HG02623 (cell line): ENCODE results near the gene SIAH2.

Experiments
- ATAC-seq: cut with Tn5 transposase; IDR thresholded peaks from one replicate; pipeline ENCODE4 v1.9.1; 2021; ENCODE audit warnings: moderate library complexity; ENCODE audit not compliant: unreplicated experiment

SIAH2 gene

DNA sequence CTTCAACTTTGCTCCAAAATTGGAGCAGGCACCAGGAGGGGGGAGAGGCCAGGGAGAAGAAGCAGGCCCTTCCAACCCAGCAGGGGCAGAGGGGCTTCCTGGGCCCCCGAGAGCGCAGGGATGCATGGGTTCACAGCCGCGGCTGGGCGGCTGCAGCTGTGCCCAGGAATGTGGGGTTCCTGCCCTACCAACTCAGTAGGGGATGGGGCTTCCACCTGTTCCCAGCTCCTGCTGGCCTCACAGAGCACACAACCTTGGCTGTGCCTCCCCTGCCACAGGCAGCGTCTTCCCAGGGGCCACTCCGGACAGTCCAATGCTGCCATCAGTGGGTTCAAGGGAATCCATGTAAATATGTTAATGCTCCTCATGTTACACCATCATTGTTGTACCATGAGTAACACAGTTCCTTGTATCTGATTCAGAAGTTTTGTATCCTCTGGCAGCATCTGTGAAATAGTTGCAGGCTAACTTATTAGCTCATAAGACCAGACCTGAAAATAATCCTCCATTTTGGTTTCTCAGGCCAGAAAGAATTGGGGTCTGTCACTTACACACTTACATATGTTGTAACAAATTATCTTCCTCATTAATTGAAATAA, 12.1 kb upstream of the SIAH2 start:
- ATAC-seq = no peak

DNA sequence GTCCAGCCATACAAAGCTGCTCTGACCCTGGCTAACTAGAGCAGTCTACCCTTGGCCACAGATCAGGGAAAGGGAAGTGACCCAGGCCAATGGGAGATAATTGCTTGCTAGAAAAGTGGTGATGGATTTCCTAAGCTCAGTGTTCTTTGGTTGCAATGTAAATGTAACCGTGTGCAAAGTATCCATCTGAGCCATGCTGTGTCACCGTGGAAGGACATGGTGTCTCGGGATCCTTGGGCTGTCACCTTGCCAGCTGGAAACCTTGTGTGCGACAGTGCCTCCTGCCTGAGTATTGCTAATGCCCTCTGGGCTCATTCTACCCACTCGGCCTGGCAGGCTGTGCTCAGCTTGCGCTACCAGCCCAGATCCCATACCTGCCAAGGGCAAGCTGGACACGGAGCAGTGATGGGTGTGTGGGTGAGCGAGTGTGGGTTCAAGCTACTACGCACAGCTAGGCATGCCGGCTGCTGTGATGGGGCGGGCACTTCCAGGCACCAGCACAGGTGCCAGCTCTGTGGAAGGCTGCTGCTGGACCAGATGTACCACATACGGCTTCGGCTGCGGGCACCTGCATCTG, 10.7 kb upstream of the SIAH2 start:
- ATAC-seq = no peak

DNA sequence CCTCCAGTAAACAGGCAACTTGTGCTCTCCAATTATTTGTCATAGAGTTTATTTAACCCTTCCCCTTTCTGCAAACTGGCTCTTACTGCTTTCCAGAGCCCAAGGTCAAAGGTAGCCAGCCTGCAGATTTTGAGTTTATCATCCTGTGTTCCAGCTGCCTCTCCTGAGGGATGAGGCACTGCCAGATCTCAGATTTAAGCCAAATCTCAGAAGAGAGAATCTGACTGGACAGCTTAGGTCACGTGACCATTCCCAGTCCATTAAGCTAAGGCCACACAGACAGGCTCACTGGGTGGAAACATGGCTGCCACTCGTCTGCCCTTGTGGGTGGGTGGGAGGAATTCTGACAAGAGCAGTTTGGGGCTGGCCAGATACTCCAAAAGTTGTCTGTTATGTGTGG, 8.6 kb upstream of the SIAH2 start:
- no peak for ATAC-seq

DNA sequence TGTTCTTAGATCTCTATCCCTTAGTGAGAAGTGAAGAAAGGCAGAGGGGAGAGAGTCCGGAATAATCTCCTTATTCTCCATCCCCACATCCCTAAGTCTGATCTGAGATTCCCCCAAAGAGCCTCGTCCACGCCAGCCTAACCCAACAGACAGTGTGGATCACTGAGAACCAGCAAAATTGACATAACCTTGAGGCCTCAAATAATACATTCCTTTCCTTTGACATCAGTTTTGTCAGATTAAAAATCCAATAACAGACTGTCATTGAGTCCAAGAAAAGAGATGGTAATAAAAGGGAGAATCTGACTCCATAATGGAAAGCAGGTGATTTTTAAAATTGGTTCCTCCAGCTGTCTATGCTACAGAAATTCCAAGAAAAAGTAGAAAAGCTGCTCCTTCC, 7.7 kb upstream of the SIAH2 start:
- ATAC-seq = no peak

DNA sequence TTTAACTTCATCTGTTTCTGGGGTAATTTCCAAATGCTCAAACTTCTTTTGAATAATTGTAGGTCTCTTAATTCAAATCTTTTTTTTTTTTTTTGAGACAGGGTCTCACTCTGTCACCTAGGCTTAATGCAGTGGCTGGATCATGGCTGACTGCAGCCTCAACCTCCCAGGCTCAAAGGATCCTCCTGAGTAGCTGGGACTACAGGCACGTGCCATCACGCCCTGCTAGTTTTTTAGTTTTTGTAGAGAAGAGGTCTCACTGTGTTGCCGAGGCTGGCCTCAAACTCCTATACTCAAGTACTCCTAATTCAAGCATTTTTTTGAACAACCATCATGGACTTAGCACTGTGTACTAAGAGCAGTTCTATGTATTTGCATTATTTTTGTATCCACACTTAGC, 3.8 kb upstream of the SIAH2 start:
- no peak for ATAC-seq

DNA sequence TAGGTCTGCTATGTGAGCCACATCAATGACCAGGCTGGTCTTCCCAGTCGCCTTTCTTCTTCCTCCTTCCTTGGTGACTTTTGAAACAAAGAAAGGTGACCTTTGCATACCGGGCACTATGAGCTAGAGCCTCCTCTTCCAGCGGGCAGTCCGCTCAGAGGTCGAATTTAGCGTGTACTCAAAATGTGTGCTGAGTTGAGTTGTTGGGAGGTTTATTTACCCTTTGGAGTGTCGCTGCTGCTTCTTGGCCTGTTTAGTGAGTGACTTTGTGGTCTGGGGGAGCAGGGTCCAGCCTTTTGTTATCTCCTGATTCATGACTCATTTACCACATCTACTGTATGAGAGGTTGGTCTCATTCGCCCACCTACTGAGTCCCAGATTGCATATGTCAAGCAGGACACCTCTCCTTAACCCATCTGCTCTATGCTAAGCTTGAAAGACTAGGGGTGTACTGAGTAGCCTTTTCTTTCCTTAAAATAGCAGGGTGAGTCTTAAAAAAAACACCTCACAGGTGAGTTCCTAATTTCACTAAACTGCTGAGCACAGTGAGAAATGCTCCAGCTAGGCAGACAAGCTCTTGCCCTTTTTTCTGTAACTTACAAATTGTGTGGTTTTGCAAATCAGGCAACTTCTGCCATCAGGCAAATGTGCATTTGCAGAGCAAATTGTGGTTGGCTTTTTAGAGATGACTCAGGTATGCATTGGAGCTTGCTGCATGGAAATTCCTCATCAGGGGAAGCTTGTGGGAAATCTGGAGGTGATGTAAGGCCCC, 3.2 kb upstream of the SIAH2 start:
- peak; percentile 16 for ATAC-seq

DNA sequence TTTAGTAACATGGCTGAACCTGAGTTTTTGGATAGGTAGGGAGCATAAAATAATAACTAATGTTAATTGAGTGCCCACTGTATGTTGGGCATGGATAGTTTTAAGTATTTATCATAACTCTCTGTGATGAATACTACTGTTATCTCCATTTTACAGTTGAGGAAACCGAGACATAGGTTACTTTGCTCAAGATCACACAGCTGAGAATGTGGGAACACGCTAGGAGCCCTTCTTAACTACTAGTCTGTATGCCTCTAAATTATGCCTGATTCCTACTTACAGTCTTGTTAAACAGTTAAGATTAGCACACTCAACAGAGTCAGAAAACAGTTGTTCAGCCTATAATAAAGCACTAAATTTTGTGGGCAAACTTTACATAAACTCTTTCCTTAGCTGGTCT, 2.0 kb upstream of the SIAH2 start:
- ATAC-seq = no peak

DNA sequence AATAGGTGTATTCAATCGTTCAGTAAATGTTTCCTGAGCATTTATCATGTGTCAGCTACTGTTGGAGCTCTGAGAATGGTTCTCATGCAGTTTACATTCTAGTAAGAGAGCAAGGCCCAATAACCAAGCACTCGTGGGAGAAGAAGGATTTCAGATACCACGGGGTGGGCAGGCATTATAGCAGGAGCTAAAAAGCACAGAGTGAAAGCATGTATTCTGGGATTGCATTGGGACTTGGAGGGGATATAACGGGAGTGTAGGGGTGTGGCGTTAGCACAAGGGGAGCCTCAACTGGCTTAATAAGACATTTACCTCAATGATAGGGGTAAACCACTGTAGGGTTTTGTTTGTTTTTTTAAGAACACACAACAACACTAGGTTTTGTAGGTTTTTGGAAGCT, 1.6 kb upstream of the SIAH2 start:
- no peak for ATAC-seq

DNA sequence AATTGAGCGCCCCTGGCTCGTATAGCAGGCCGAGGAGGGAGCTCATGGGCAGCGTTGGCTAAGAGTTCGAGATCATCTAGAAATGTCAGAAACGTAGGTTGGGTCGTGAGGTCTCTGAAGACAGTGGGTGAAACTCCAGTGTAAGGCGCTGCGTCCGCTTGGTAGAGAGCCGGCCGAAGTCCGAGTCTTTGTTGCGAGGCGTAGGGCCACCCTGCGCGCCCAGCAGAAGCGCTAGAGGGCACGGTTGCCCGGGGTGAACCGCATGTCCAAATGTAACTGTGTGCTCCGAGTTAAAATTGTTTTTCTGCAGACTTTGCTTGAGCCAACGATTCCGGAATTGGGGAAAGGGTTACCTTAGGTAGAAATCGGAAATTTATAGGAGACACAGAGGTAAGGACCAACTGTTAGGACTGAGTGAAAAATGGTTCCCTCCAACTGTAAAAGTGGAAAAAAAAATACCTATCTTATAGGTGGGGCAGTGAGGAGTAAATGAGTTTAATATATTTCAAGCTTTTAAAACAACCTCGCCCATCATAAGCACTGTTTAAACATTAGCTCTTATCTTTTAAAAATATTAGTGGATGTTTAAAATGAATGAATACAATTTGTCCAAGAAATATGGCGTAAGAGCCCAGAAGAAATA, 993 bp upstream of the SIAH2 start:
- no peak for ATAC-seq

DNA sequence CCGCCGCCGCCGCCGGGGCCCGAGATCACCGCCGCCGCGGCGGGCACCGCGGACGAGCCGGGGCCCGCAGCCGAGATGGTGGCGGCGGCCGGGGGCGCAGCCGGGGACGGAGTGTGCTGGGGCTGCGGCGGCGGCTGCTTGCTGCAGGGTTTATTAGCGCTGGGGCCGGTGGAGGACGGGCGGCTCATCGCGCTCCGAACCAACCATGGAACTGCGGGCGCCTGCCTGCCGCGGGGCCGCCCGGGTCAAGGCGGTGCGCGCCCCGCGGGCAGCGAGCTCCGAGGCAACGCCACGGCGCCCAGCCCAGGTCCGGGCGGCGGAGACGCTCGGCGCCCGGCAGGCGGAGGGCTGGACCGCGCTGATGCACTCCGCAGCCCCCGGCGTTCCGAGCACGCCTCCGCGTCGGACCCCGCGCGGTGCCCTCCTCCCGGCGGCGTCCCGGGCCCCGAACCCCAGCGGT, 277 bp downstream of the SIAH2 start:
- no peak for ATAC-seq

DNA sequence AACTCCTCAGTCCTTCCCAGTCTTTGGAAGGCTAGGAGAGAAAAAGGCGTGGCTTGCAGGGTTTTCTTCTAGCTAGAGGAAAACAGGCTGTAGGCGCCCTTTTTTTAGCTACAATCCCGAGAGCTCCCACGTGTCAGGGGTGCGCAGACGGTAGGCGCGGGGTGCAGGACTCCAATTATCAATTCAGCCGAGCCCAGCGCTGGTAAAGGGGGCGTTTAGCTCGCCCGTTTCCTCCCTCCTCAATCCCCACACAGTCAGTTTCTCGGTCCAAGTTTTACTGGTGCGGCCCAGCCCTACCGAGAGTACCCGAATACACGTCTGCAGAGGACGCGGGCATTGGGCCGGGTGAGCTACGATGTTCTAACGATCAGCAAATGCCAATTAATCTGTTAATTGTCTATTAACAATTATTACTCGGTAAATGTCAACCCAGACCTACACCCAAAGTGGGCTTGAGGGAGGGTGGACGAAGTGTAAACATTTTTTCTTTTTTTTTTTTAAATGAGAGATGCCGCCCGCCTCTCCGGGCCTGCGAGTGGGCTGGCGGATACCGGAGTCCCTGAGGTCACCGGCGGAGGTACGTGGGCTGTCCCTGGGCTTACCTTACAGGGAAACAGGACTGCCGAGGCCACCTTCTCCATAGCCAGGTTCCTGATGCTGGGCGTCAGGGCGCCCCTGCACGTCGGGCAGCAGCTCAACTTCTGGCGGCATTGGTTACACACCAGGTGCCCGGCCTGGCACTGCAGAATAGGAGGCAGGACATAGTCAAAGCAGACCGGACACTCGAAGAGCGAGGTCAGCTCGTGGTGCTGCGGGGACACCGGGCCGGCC, 923 bp downstream of the SIAH2 start:
- ATAC-seq = no peak

DNA sequence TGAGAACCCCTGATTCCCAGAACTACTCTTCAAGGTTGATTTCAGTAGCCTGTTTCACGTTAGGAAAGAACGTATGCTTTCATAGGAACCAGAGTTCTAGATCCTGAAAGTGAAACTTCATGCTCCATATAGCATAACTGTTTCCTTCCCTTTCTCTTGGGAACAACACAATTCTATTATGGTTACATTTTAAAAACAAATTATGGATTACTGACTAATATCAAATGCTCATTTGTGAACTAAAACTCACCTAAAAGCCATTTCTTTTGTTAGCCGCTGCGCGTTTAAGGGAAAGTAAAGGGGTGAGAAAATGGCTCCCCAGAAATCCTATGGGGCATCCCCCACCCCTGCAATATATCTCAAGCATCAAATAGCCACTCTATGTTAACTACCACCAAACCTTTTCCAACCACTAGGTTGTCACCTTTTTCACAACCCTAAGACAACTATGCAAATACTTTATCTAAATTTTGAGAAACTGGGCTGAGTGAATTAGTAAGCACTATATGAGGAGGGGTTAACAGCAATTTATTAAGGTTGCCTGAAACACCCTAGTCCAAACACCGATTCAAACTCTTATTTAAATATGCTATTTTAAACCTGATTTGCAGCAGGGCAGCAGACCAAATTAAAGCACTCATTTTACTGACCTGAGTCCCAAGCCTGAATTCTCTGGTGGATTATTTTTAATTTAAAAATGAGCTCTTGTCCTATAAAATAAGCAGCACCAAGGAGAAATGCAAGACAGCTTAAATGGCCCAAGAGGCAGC, 2.4 kb downstream of the SIAH2 start:
- peak; percentile 17 for ATAC-seq

DNA sequence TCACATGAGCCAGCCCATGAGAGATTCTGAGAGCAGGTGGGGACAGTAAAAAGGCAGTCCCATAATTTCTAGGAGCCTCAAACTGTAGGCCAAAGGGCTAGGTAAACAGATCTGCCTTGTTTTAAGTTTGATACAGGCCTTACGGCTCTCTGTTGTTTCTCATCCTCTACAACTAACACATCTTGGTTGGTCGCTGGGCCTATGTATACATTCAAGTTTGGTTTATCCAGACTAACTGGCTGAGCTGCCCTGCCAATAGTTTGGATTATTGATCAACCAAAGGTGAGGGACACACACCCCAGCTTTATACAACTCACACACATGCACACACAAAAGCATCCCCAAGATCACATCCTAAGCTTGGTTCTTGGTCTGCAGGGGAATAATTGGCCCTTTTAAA, 3.0 kb downstream of the SIAH2 start:
- no peak for ATAC-seq

DNA sequence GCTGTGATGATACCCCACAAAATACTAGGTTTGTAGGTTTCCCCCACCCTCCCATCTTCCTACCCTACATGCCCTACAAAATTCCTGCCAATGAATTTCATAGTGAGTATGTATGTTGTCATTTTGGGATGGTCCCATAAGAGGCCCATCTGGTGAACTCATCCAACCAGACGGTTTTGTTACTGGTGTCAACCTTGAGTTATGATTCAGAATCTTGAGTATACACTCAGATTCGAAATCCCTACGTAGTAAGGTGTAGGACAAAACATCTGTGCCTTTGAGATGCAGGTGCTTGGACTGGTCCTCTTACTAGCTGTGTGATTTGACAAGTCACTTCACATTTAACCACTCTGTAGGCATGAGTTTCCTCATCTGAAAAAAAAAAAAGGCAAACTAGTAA, 3.6 kb downstream of the SIAH2 start:
- ATAC-seq = no peak

DNA sequence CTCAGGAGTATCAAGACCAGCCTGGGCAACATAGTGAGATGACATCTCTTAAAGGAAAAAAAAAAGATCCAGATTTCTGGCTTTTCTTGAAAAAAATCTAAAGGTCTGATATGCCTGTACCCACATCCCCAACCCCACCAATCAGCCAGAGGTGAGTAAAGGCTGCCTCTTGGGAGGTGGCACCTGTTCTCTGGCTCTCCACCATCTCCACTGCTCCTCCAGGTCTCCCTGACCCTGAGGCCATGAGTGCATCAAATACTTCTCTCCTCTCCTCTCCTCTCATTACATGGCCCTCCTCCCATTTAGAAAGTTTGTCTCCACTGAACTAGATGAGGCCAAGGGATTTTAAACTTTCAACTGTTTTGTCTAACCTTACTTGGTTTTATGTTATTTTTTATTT, 5.2 kb downstream of the SIAH2 start:
- ATAC-seq = no peak

DNA sequence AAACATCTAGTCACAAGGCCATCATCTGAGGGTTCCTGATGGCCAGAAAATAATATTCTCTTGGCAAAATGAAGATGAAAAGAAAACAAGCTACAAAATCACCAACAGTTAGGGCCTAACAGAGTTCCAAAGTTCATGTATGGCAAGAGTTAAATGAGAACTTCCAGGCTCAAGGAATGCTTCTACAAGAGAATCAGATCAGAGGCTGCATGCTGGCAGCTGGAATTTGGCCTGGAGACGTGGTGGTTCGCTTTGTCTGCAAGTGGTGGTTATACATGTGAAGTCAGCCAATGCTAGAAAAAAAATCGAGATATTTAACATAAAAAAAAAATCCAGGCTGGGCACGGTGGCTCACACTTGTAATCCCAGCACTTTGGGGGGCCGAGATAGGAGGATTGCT, 5.6 kb downstream of the SIAH2 start:
- no peak for ATAC-seq

DNA sequence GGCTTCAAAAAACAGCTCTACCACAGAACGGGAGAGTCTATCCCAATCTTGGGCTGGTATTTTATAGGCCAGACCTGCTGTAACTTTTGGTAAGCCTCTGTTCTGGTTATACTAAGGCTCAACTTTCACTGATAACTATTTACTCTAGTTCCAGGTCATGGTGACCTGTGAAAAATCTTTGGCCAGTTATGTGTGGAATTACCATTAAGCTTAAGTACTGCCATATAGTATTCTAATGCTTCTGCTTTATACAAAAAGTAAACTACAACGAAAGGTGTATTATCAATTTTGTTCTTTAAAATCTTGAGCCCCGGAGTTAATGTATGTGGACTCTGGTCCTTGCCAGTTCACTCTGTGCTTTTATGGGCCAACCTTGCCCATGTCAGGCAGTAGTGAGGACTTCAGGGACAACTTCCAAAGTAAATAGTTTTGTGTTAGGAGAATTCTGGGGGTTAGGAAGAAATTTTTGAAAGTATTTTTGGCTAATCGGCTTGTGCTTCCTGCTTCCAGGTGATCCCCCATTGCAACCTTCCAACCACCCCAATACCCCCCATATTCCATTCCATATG, 6.4 kb downstream of the SIAH2 start:
- no peak for ATAC-seq

DNA sequence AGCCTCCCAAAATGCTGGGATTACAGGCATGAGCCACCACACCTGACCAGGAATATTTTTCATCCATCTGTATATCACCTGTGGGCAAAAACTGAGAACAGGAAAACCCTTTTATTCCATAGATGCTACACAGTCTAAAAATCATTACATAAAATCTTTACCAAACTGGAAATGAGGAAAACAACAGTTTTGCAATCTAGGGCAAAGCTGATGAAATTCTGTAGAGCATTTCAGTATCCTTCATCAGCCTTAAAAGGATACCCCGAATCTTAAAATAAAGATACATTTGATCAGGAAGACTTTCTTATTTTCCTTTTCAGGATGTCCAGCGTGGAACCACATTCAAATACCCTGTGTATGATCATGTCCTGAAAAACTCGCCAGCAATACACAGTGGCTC, 7.1 kb downstream of the SIAH2 start:
- no peak for ATAC-seq

DNA sequence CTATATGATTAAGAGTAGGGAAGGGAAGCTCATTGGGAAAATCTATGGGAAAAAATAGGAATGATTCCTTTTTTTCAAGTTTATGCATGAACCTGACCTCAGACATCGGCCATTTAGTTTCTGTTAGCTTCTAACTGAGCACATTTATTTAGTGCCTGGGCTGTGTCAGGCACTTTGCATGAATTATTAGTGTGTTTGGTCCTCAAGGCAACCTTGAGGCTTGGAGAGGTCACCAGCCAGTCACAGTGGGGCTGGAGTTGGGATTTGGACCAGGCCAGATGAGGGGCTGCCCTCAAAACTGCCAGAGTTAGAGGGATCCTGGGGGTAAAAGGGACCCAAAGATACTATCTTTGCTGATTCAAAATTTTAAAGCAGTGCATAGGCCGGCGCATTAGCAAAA, 8.1 kb downstream of the SIAH2 start:
- ATAC-seq = no peak

DNA sequence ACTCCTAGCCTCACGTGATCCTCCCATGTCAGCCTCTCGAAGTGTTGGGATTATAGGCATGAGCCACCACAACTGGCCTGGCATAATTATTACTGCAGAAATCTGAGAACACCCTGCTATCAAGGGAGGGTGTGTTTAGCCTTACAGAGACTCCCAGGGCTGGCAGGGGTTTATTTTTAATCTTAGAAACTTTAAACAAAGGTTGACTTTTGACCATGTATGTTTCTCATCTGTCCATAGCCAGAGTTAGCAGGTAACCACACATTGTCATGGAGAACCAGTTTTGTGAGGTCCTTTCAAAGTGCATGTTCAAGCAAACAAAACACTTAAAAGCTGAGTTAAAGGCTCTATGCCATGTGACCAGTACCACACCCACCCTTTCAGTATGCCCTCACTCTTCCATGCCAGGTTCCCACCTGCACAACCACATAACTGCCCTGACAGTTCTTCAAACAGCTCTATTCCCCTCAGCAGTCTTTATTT, 11.1 kb downstream of the SIAH2 start:
- no peak for ATAC-seq
